GM19467 (cell line): ENCODE data around the gene RRP7A.
A peak's percentile ranks its signal among the peaks of the same experiment; 100 is the strongest.
"Not testable (repeated sequence)": the region's sequence is repeated elsewhere in the genome, so short reads cannot be mapped to it uniquely, and the experiment has no call there.

Experiments
- ATAC-seq: cut with Tn5 transposase; IDR thresholded peaks from one replicate; pipeline ENCODE4 v1.9.1; 2021; ENCODE audit warnings: mild to moderate bottlenecking, moderate library complexity; ENCODE audit not compliant: unreplicated experiment

RRP7A gene

GRCh38 chr22:42500161-42500835, 19.3 kb downstream of the RRP7A start:
- ATAC-seq, result peak; percentile 63

- not testable (repeated sequence) for ATAC-seq
Observed at GRCh38 chr22:42499773-42500160, 19.8 kb downstream of the RRP7A start.

DNA sequence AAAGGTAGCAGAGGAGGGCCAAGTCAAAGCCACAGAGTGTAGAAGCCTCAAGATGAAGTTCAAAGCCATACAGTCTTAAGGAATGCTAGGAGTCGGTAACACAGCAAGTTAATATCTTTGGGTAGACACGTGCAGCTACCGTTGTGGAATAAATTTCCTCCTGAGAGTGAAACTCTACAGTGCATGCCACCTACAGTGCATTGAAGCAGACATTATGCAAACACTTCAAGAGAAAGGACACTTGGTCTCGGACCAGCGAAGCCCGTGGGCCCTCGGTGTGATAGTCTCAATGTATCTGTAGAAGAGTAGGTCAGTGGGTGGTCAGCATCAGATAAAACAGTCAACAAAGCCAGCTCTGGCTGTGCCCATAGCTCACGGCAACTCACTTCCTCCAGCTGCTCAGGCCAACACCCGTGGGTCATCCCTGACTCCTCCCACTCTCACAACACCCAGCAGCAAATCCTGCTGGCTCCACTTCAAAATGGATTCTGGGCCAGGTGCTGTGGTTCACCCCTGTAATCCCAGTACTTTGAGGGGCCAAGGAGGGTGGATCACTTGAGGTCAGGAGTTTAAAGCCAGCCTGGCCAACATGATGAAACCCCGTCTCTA, 24.0 kb downstream of the RRP7A start:
- not testable (repeated sequence) for ATAC-seq

GRCh38 chr22:42493393-42493792, 26.2 kb downstream of the RRP7A start:
- no peak for ATAC-seq

- ATAC-seq, result no peak
Observed at GRCh38 chr22:42492323-42492690, 27.3 kb downstream of the RRP7A start.

GRCh38 chr22:42490243-42490832, 29.3 kb downstream of the RRP7A start:
- no peak for ATAC-seq

- ATAC-seq, result no peak
Observed at GRCh38 chr22:42489000-42489399, 30.6 kb downstream of the RRP7A start.

GRCh38 chr22:42484506-42484905, 35.1 kb downstream of the RRP7A start:
- ATAC-seq, result no peak

- not testable (repeated sequence) for ATAC-seq
Observed at GRCh38 chr22:42483610-42484223, 35.9 kb downstream of the RRP7A start.

GRCh38 chr22:42475122-42475521, 44.5 kb downstream of the RRP7A start:
- ATAC-seq, result no peak

- no peak for ATAC-seq
Observed at GRCh38 chr22:42473484-42474193, 46.0 kb downstream of the RRP7A start.

- ATAC-seq, result no peak
Observed at GRCh38 chr22:42472671-42473070, 46.9 kb downstream of the RRP7A start.

DNA sequence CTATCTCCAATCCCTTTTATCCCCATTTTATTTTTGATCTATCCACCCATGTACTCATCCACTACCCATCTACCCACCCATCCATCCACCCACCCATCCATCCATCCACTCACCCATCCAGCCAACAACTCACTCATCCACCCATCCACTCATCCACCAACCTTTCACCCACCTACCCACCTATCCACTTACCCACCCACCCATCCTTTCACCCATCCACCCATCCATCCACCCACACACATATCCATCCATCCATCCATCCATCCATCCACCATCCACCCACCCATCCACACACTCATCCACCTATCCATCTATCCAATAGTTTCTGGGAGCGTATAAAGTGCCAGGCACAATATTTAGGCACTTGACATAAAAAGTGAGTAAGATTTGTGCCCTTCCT, 48.2 kb downstream of the RRP7A start:
- ATAC-seq, result no peak

DNA sequence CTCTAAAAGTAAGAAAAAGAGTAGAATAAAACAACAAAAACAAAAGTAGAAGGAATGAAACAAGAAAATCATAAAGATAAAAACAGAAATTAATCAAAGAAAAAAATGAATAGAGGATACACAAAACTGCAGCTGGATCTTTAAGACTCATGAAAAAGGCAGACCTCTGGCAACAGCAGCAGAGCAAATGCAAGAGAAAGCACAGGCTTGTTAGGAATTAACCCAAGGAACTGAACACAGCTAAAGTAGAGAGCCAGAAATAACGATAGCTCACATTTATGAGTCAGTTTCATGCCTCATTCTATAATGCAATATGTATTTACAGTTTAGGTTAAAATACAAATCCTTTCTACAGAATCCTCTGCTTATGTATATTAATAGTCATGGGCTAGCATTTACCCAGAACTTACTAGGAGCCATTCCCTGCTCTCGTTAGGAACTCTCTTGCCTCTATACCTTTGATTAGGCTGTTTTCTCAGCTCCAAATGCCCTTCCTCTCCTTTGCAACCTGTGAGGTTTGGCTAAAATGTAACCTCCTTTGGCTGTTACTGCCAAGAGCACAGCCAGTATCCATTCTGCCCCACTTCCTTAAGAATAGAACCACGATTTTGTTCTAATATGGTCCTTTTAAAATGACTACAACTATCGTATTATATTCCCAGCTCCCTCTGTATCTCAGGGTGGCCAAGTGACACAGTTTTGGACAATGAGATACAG, 49.1 kb downstream of the RRP7A start:
- no peak for ATAC-seq

GRCh38 chr22:42468841-42469240, 50.8 kb downstream of the RRP7A start:
- ATAC-seq, result no peak

DNA sequence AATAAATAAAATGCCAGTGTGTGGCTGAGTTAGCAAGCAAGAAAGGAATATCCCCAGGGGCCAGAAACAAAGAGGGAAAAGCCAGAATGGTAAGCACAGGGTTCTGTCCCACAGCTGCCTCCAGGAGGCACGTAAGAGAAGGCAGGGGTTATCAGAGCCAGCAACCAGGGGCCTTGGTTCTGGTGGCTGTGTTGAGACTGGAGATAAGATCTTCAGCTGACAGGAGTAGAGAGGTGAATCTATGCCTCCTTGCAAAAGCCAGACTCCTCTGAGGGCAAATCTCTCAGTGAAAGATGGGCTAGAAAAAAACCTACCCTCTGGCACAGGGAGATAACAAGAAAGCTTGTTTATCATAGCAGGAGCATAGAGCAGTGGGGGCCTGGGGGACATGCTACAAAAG, 57.6 kb downstream of the RRP7A start:
- no peak for ATAC-seq

DNA sequence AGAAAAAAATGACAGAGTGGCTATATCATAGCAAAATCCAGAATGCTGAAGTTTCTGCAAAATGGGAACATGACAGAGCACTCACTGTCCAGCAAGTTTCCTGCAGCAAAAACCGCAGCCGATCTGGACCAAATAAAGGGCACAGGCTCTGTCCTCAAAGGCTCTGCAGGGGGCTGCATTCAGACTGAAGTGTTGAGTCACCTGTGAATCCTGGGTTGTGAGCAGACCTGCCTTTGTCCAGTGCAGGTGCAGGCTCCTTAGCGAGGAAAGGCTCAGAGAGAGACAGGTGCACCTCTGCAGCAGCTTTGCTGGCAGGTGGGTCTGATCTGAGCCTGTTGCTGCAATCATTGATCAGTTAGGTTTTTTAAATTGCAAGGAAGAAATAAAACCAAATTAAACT, 58.1 kb downstream of the RRP7A start:
- no peak for ATAC-seq
